A673 (cell line): ENCODE results near the gene PLEKHG2.

Source experiments
- EZH2 ChIP-seq: fragments of 200-600 bp; sonication (generic); IDR thresholded peaks from 2 replicates; pipeline ENCODE4 v1.6.1; 2017; ENCODE audit warnings: borderline replicate concordance, low read depth, mild to moderate bottlenecking, mixed read lengths, antibody characterized with exemption, low read length; ENCODE audit not compliant: poor library complexity, severe bottlenecking
- TF ChIP-seq, protein P1 (sequence below): fragments of 300-800, 200-600 bp; sonication (generic); conservative IDR thresholded peaks from 2 replicates; pipeline ENCODE4 v1.5.1; 2017; ENCODE audit warnings: low read depth, mild to moderate bottlenecking, antibody characterized with exemption, low read length, moderate library complexity, mixed read lengths

DNA sequence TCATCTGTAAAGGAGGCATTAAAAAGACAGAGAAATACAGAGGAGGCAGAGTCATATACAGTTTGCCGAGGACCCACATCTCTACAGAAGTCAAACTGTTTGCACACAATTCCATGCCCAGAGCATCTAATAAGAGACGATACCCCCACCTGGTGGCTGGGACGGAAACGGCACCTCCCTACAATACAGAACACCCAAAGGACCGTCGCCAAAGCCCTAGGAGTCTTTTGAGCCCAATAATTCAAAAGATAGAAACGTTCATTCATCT, 703 bp upstream of the PLEKHG2 start:
- TF ChIP-seq, protein P1, sequence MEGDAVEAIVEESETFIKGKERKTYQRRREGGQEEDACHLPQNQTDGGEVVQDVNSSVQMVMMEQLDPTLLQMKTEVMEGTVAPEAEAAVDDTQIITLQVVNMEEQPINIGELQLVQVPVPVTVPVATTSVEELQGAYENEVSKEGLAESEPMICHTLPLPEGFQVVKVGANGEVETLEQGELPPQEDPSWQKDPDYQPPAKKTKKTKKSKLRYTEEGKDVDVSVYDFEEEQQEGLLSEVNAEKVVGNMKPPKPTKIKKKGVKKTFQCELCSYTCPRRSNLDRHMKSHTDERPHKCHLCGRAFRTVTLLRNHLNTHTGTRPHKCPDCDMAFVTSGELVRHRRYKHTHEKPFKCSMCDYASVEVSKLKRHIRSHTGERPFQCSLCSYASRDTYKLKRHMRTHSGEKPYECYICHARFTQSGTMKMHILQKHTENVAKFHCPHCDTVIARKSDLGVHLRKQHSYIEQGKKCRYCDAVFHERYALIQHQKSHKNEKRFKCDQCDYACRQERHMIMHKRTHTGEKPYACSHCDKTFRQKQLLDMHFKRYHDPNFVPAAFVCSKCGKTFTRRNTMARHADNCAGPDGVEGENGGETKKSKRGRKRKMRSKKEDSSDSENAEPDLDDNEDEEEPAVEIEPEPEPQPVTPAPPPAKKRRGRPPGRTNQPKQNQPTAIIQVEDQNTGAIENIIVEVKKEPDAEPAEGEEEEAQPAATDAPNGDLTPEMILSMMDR = peak; percentile 98
- TF ChIP-seq EZH2 = no peak
